HCT116 (cell line): ENCODE data around the gene CIAO1.

Experiments used
- CBX3 ChIP-seq: IDR thresholded peaks from 2 replicates; pipeline ENCODE4 v1.6.1; 2012; ENCODE audit warnings: low read depth
- CTCF ChIP-seq, 3 experiments: fragments of 200-600 bp in 1 of 3; sonication (generic) in 1 of 3; IDR thresholded peaks in 2 of 3; conservative IDR thresholded peaks in 1 of 3; 2 replicates each; pipeline ENCODE4 v1.5.1; 2012 to 2017; ENCODE audit warnings: low read depth in 2 of 3, low read length in 2 of 3, antibody characterized with exemption in 1 of 3, borderline replicate concordance in 1 of 3, control low read depth in 1 of 3, mild to moderate bottlenecking in 1 of 3, mixed read lengths in 1 of 3, mixed run types in 1 of 3, moderate library complexity in 1 of 3; ENCODE audit not compliant: insufficient read depth in 1 of 3
- JUND ChIP-seq: IDR thresholded peaks from 2 replicates; pipeline ENCODE4 v1.6.1; 2012
- POLR2A ChIP-seq: IDR thresholded peaks from 2 replicates; pipeline ENCODE4 v1.7.0; 2011; ENCODE audit warnings: borderline replicate concordance; ENCODE audit not compliant: insufficient read depth, insufficient read length; ENCODE audit errors: extremely low read depth
- POLR2AphosphoS5 ChIP-seq: IDR thresholded peaks from 2 replicates; pipeline ENCODE4 v1.6.1; 2011; ENCODE audit warnings: mild to moderate bottlenecking, low read depth, low read length, moderate library complexity
- RAD21 ChIP-seq: IDR thresholded peaks from 2 replicates; pipeline ENCODE4 v1.6.1; 2012; ENCODE audit warnings: low read depth, mild to moderate bottlenecking
- SIN3A ChIP-seq: IDR thresholded peaks from 2 replicates; pipeline ENCODE4 v1.6.1; 2012; ENCODE audit warnings: low read depth
- SP1 ChIP-seq: IDR thresholded peaks from 2 replicates; pipeline ENCODE4 v1.6.1; 2012; ENCODE audit warnings: low read depth
- YY1 ChIP-seq: IDR thresholded peaks from 2 replicates; pipeline ENCODE4 v1.6.1; 2011; ENCODE audit warnings: low read length, low read depth, moderate library complexity, mild to moderate bottlenecking; ENCODE audit not compliant: insufficient replicate concordance; ENCODE audit errors: extremely low read depth
- ZFX ChIP-seq: fragments of 450-650 bp; IDR thresholded peaks from 2 replicates; pipeline ENCODE4 v1.6.1; 2017
- ZNF274 ChIP-seq: fragments of 200-500 bp; sonication (Bioruptor generic); IDR thresholded peaks from 2 replicates; pipeline ENCODE4 v1.6.1; 2014; ENCODE audit warnings: mild to moderate bottlenecking, low read depth, low read length, inconsistent platforms
- TF ChIP-seq, protein P1 (sequence below): IDR thresholded peaks from 2 replicates; pipeline ENCODE4 v1.6.1; 2012; ENCODE audit warnings: low read depth
- TF ChIP-seq, protein P2 (sequence below): IDR thresholded peaks from 2 replicates; pipeline ENCODE4 v1.6.1; 2012

DNA sequence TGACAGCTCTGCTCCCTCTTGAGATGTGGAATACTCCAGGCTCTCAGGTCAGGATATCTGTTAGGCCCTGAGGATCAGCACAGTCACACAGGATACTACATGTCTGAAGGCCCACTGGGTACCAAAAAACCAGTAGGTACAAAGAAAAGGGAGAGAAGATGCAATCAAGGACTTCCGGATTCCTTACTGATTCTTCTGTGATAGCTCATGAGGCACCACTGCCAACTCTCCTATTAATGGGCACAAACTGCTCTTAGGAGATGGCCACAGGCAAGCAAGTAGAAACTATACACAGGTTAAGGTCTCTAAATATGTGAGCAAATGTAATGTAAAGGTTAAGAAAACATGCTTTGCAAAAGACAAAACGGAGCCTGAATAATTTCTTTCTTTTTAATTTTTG, 3.7 kb upstream of the CIAO1 start:
- TF ChIP-seq CTCF (IDR thresholded peaks at IDR 0.05 in 2 of 3, conservative IDR thresholded peaks at IDR 0.05 in 1 of 3; ENCODE audit: borderline replicate concordance in 1 of 3, insufficient read depth in 1 of 3, low read depth in 2 of 3, low read length in 2 of 3), result no peak
- TF ChIP-seq CBX3, result no peak
- no peak for TF ChIP-seq SIN3A
- no peak for TF ChIP-seq YY1
- no peak for TF ChIP-seq RAD21
- TF ChIP-seq POLR2A, result no peak
- no peak for TF ChIP-seq POLR2AphosphoS5
- TF ChIP-seq, protein P1, sequence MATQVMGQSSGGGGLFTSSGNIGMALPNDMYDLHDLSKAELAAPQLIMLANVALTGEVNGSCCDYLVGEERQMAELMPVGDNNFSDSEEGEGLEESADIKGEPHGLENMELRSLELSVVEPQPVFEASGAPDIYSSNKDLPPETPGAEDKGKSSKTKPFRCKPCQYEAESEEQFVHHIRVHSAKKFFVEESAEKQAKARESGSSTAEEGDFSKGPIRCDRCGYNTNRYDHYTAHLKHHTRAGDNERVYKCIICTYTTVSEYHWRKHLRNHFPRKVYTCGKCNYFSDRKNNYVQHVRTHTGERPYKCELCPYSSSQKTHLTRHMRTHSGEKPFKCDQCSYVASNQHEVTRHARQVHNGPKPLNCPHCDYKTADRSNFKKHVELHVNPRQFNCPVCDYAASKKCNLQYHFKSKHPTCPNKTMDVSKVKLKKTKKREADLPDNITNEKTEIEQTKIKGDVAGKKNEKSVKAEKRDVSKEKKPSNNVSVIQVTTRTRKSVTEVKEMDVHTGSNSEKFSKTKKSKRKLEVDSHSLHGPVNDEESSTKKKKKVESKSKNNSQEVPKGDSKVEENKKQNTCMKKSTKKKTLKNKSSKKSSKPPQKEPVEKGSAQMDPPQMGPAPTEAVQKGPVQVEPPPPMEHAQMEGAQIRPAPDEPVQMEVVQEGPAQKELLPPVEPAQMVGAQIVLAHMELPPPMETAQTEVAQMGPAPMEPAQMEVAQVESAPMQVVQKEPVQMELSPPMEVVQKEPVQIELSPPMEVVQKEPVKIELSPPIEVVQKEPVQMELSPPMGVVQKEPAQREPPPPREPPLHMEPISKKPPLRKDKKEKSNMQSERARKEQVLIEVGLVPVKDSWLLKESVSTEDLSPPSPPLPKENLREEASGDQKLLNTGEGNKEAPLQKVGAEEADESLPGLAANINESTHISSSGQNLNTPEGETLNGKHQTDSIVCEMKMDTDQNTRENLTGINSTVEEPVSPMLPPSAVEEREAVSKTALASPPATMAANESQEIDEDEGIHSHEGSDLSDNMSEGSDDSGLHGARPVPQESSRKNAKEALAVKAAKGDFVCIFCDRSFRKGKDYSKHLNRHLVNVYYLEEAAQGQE, result no peak
- TF ChIP-seq ZFX, result no peak
- no peak for TF ChIP-seq ZNF274
- TF ChIP-seq, protein P2, sequence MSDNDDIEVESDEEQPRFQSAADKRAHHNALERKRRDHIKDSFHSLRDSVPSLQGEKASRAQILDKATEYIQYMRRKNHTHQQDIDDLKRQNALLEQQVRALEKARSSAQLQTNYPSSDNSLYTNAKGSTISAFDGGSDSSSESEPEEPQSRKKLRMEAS, result no peak
- TF ChIP-seq JUND, result no peak
- no peak for TF ChIP-seq SP1
